WTC11 (cell line): ENCODE results near the gene CLDND2.

Source experiments
- MAX ChIP-seq: sonication (generic); formaldehyde crosslinking; IDR thresholded peaks from 2 replicates; pipeline ENCODE4 v1.8.0; 2022; ENCODE audit warnings: mild to moderate bottlenecking, missing genetic modification reagents
- NFE2L1 ChIP-seq: sonication (generic); formaldehyde crosslinking; IDR thresholded peaks from 2 replicates; pipeline ENCODE4 v1.8.1; 2023; ENCODE audit warnings: missing genetic modification reagents
- NFYB ChIP-seq: sonication (generic); formaldehyde crosslinking; conservative IDR thresholded peaks from 2 replicates; pipeline ENCODE4 v1.8.0; 2022; ENCODE audit warnings: low read depth, missing genetic modification reagents
- USF2 ChIP-seq: sonication (generic); formaldehyde crosslinking; IDR thresholded peaks from 2 replicates; pipeline ENCODE4 v1.8.1; 2023; ENCODE audit warnings: mild to moderate bottlenecking, missing genetic modification reagents, moderate library complexity
- ZNF281 ChIP-seq: sonication (generic); formaldehyde crosslinking; IDR thresholded peaks from 2 replicates; pipeline ENCODE4 v1.8.0; 2023; ENCODE audit warnings: mild to moderate bottlenecking, missing genetic modification reagents
- TF ChIP-seq, protein P1 (sequence below): fragments of 200-600 bp; IDR thresholded peaks from 2 replicates; pipeline ENCODE4 v1.8.0; 2022; ENCODE audit warnings: antibody characterized with exemption
- TF ChIP-seq, protein P2 (sequence below): sonication (generic); formaldehyde crosslinking; conservative IDR thresholded peaks from 2 replicates; pipeline ENCODE4 v1.8.1; 2022; ENCODE audit warnings: mild to moderate bottlenecking, missing genetic modification reagents
- TF ChIP-seq, protein P3 (sequence below): sonication (generic); formaldehyde crosslinking; IDR thresholded peaks from 2 replicates; pipeline ENCODE4 v1.8.1; 2023; ENCODE audit warnings: mild to moderate bottlenecking, missing genetic modification reagents, moderate library complexity

DNA sequence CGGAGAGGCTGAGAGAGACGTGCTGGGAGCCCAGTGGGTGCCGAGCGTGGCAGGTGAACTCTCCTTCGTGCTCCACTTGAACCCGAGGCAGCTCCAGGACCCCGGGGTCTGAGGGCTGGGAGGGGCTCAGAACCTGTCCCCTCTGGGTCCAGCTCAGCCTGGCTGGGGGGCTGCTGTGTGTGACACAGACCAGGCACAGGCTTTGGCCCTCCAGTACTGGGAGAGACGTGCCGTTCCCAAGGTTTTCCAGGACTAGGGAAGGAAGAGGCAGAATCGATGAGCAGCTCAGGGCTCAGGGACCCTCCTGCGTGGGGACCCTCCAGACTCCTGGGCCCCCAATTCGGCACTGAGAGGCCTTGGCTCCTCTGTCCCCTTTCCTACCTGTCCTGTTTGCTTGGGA, 46.4 kb upstream of the CLDND2 start:
- TF ChIP-seq ZNF281 (CRISPR knock-in tag) (no peak), NFYB (no peak), NFE2L1 (CRISPR knock-in tag) (no peak), USF2 (CRISPR knock-in tag) (no peak), MAX (no peak)
- TF ChIP-seq, protein P1, sequence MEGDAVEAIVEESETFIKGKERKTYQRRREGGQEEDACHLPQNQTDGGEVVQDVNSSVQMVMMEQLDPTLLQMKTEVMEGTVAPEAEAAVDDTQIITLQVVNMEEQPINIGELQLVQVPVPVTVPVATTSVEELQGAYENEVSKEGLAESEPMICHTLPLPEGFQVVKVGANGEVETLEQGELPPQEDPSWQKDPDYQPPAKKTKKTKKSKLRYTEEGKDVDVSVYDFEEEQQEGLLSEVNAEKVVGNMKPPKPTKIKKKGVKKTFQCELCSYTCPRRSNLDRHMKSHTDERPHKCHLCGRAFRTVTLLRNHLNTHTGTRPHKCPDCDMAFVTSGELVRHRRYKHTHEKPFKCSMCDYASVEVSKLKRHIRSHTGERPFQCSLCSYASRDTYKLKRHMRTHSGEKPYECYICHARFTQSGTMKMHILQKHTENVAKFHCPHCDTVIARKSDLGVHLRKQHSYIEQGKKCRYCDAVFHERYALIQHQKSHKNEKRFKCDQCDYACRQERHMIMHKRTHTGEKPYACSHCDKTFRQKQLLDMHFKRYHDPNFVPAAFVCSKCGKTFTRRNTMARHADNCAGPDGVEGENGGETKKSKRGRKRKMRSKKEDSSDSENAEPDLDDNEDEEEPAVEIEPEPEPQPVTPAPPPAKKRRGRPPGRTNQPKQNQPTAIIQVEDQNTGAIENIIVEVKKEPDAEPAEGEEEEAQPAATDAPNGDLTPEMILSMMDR, result no peak
- TF ChIP-seq, protein P2, sequence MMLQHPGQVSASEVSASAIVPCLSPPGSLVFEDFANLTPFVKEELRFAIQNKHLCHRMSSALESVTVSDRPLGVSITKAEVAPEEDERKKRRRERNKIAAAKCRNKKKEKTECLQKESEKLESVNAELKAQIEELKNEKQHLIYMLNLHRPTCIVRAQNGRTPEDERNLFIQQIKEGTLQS (CRISPR knock-in tag), result no peak
- TF ChIP-seq, protein P3, sequence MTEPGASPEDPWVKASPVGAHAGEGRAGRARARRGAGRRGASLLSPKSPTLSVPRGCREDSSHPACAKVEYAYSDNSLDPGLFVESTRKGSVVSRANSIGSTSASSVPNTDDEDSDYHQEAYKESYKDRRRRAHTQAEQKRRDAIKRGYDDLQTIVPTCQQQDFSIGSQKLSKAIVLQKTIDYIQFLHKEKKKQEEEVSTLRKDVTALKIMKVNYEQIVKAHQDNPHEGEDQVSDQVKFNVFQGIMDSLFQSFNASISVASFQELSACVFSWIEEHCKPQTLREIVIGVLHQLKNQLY (CRISPR knock-in tag), result no peak
